Measurements from ENCODE around the gene ZBTB37. TPM values are rescaled to one million over a fixed set of nuclear protein-coding genes. Genes with fewer than 3 reads are reported as not detected.

Gene ZBTB37
- polyA plus RNA-seq, 1 donor = 4.1 TPM

DNA sequence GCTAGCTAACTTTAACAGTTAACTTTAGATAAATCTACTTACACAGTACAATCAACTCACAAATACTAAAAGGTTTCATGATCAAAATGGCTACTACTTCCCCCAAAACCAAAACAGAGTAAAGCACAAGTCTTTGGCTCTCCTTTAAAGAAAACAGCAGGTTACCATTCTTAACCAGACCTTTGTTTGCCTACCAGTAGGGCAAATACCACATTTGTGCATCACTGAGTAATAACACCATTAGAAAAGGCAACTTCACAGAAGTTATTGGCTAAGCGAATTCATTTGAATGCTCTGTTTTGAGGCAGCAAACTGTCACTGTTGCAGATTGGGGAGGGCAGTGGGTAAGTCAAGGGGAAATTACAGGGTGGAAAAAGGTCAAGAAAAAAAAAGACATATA lies 66.3 kb downstream of the ZBTB37 start:
- whole genome bisulfite sequencing (ENCODE audit: insufficient coverage, low lambda C conversion rate) = 100% methylated on average over 1 of the region's 1 CpG
- no peak overlapping the region for H3K4me3 ChIP-seq (ENCODE audit: low read length)
- no peaks in the 10 kb centered on the region for H3K27me3 ChIP-seq (ENCODE audit: control insufficient read depth, insufficient read depth, low read length)
- H3K4me1 ChIP-seq (ENCODE audit: control insufficient read depth, insufficient read depth, low read length) = no peaks in the 10 kb centered on the region
- H3K9me3 ChIP-seq (ENCODE audit: control insufficient read depth, low read depth, low read length) = no peaks in the 10 kb centered on the region
- H3K36me3 ChIP-seq (ENCODE audit: control insufficient read depth, insufficient read depth, low read length) = peaks cover 21% of the 10 kb centered on the region
- no peak overlapping the region for H3K27ac ChIP-seq (ENCODE audit: low read length)
- no peak for DNase-seq

GRCh38 chr1:173937062-173937461 lies 68.9 kb downstream of the ZBTB37 start:
- H3K36me3 ChIP-seq (ENCODE audit: control insufficient read depth, insufficient read depth, low read length) = peaks cover 32% of the 10 kb centered on the region

GRCh38 chr1:173946380-173946921 lies 78.3 kb downstream of the ZBTB37 start:
- WGBS (ENCODE audit: insufficient coverage, low lambda C conversion rate) = 100% methylated on average over 1 of the region's 4 CpGs
- no peaks in the 10 kb centered on the region for H3K4me1 ChIP-seq (ENCODE audit: control insufficient read depth, insufficient read depth, low read length)
- no peak for DNase-seq
- H3K27ac ChIP-seq (ENCODE audit: low read length) = no peak overlapping the region
- H3K4me3 ChIP-seq (ENCODE audit: low read length) = no peak overlapping the region
- H3K27me3 ChIP-seq (ENCODE audit: control insufficient read depth, insufficient read depth, low read length) = no peaks in the 10 kb centered on the region
- no peaks in the 10 kb centered on the region for H3K9me3 ChIP-seq (ENCODE audit: control insufficient read depth, low read depth, low read length)
- H3K36me3 ChIP-seq (ENCODE audit: control insufficient read depth, insufficient read depth, low read length) = peaks cover 75% of the 10 kb centered on the region

More at GRCh38 chr1:173937062-173937461, 68.9 kb downstream of the ZBTB37 start:
- no peaks in the 10 kb centered on the region for H3K27me3 ChIP-seq (ENCODE audit: control insufficient read depth, insufficient read depth, low read length)
- H3K9me3 ChIP-seq (ENCODE audit: control insufficient read depth, low read depth, low read length) = no peaks in the 10 kb centered on the region
- WGBS (ENCODE audit: insufficient coverage, low lambda C conversion rate) = no CpG with 5 or more reads among the region's 2 CpGs
- H3K4me3 ChIP-seq (ENCODE audit: low read length) = no peak overlapping the region
- no peak for DNase-seq
- no peak overlapping the region for H3K27ac ChIP-seq (ENCODE audit: low read length)
- no peaks in the 10 kb centered on the region for H3K4me1 ChIP-seq (ENCODE audit: control insufficient read depth, insufficient read depth, low read length)

- H3K4me3 ChIP-seq (ENCODE audit: low read length) = no peak overlapping the region
- H3K27ac ChIP-seq (ENCODE audit: low read length) = no peak overlapping the region
- no peaks in the 10 kb centered on the region for H3K4me1 ChIP-seq (ENCODE audit: control insufficient read depth, insufficient read depth, low read length)
- no peaks in the 10 kb centered on the region for H3K27me3 ChIP-seq (ENCODE audit: control insufficient read depth, insufficient read depth, low read length)
- peaks cover 79% of the 10 kb centered on the region for H3K36me3 ChIP-seq (ENCODE audit: control insufficient read depth, insufficient read depth, low read length)
- WGBS (ENCODE audit: insufficient coverage, low lambda C conversion rate) = 100% methylated on average over 1 of the region's 4 CpGs
- no peak for DNase-seq
- H3K9me3 ChIP-seq (ENCODE audit: control insufficient read depth, low read depth, low read length) = no peaks in the 10 kb centered on the region
Observed at GRCh38 chr1:173948594-173948993, 80.4 kb downstream of the ZBTB37 start.

Other genes starting within 250 kb of the ZBTB37 start
- gene TEX50, start 233.0 kb upstream of the ZBTB37 start, polyA plus RNA-seq = not detected
- 0.34 TPM for gene ANKRD45, start 198.5 kb upstream of the ZBTB37 start, polyA plus RNA-seq
- gene KLHL20, start 153.4 kb upstream of the ZBTB37 start, polyA plus RNA-seq = 18.8 TPM
- gene DARS2, start 43.7 kb upstream of the ZBTB37 start, polyA plus RNA-seq = 23.6 TPM
- gene CENPL, start 43.5 kb upstream of the ZBTB37 start, polyA plus RNA-seq = 7.0 TPM
- gene GAS5, start 391 bp upstream of the ZBTB37 start, polyA plus RNA-seq = 835 TPM
- 0.54 TPM for gene SERPINC1, start 48.9 kb downstream of the ZBTB37 start, polyA plus RNA-seq
- 12.8 TPM for gene RC3H1, start 154.0 kb downstream of the ZBTB37 start, polyA plus RNA-seq